Left cardiac atrium (tissue), 4 donors: ENCODE results near the gene PPP1R3F. TPM values are rescaled to one million over a fixed set of nuclear protein-coding genes. Genes with fewer than 3 reads are reported as not detected.

Experiments used
- ATAC-seq, 2 donors: fragments of 200-7000 bp; cut with Tn5 transposase; one replicate each; pipeline ENCODE4 v1.9.1; 2020; ENCODE audit warnings: mild to moderate bottlenecking in 2 of 2, moderate library complexity in 2 of 2
- DNase-seq: peaks from one replicate; pipeline ENCODE4 v3.0.0-alpha.2; 2020
- intact Hi-C, 2 donors: fragments of 100-400 bp; cut with DNase I; formaldehyde crosslinking; loops; one replicate each; pipeline versions ENCODE4 v1.14.1 to v1.15.1; 2022 to 2023
- long read RNA-seq: library from polyadenylated mRNA; unstranded; transcript quantifications from one replicate; pipeline ENCODE4 v2.0.0, GENCODE V29; 2021
- total RNA-seq, 2 donors: library from RNA; stranded (reverse); fragmentation: NEBNext Ultra II Directional; extraction: Animal tissue kit (Norgen Biotek cat#: 25700); gene quantifications; one replicate each; pipeline ENCODE4 v1.2.1, GENCODE V29; 2021
- donor health status: DM: no; HTN: yes; CAD: no.
- donor health status: DM: no; HTN: yes; CAD: no; lungs with severe emphysema.
- donor health status: DM: yes; HTN: yes; CAD: no.
- donor health status: Dilated cardiomyopathy.

PPP1R3F gene
- 10 to 100 TPM; 17.5 to 22.5 TPM for total RNA-seq
- long read RNA-seq, partial matches to known transcripts, result 6 of 8 reads
- long read RNA-seq, other reads (novel, unspliced or antisense), result 1 of 8 reads

- intact Hi-C loops, result loop anchor here in 1 of 2 donors (10.0 kb wide), 1 partner anchor 115 kb away; no protein-coding TSS in a partner anchor
- DNase-seq, result no peak
- ATAC-seq, result peak; percentile 15 to 38
Observed at GRCh38 chrX:49269767-49270248, at the start of gene PPP1R3F. Gene PPP1R3F (plus strand): TSS chrX:49269793. CDS start chrX:49269870, 77 bp downstream.

GRCh38 chrX:49220100-49220499 is 49.5 kb upstream of the PPP1R3F start:
- intact Hi-C loops, result no loop called here
- DNase-seq, result no peak
- no peak for ATAC-seq

GRCh38 chrX:49221868-49222267 is 47.7 kb upstream of the PPP1R3F start:
- DNase-seq (no peak), ATAC-seq (no peak)
- intact Hi-C loops, result no loop called here

GRCh38 chrX:49225858-49226257 is 43.7 kb upstream of the PPP1R3F start:
- ATAC-seq, result no peak
- DNase-seq, result no peak
- intact Hi-C loops, result no loop called here

GRCh38 chrX:49226946-49227345 is 42.6 kb upstream of the PPP1R3F start:
- intact Hi-C loops, result no loop called here
- DNase-seq (no peak), ATAC-seq (no peak)

- intact Hi-C loops, result no loop called here
- DNase-seq (no peak), ATAC-seq (no peak)
Observed at GRCh38 chrX:49227726-49228125, 41.9 kb upstream of the PPP1R3F start.

- no peak for ATAC-seq
- intact Hi-C loops, result no loop called here
Observed at GRCh38 chrX:49228185-49228584, 41.4 kb upstream of the PPP1R3F start.

GRCh38 chrX:49230500-49231232 is 38.9 kb upstream of the PPP1R3F start:
- intact Hi-C loops, result no loop called here
- ATAC-seq, result peak; percentile 64 to 87
- DNase-seq, result peak; percentile 86

More at GRCh38 chrX:49228185-49228584, 41.4 kb upstream of the PPP1R3F start:
- no peak for DNase-seq

- DNase-seq, result no peak
- no peak for ATAC-seq
- intact Hi-C loops, result no loop called here
Observed at GRCh38 chrX:49231333-49232000, 38.1 kb upstream of the PPP1R3F start.

GRCh38 chrX:49232525-49232924 is 37.1 kb upstream of the PPP1R3F start:
- DNase-seq, result no peak
- intact Hi-C loops, result no loop called here
- no peak for ATAC-seq

GRCh38 chrX:49233176-49233575 is 36.4 kb upstream of the PPP1R3F start, which contains the start of gene CACNA1F:
Gene CACNA1F (minus strand): TSS chrX:49233340. CDS start chrX:49233309, 31 bp downstream.
- ATAC-seq, result no peak
- DNase-seq, result no peak
- intact Hi-C loops, result no loop called here

GRCh38 chrX:49233887-49234555 is 35.6 kb upstream of the PPP1R3F start:
- no peak for ATAC-seq
- DNase-seq, result no peak
- intact Hi-C loops, result no loop called here

GRCh38 chrX:49237060-49237459 is 32.5 kb upstream of the PPP1R3F start:
- ATAC-seq, result peak in 1 of 2 donors; percentile 24
- no peak for DNase-seq
- intact Hi-C loops, result no loop called here

- intact Hi-C loops, result no loop called here
- DNase-seq, result no peak
- no peak for ATAC-seq
Observed at GRCh38 chrX:49238735-49239134, 30.9 kb upstream of the PPP1R3F start.

GRCh38 chrX:49242545-49243066 is 27.0 kb upstream of the PPP1R3F start:
- DNase-seq (no peak), ATAC-seq (no peak)
- intact Hi-C loops, result no loop called here

- ATAC-seq (no peak), DNase-seq (no peak)
- intact Hi-C loops, result no loop called here
Observed at GRCh38 chrX:49243166-49243565, 26.4 kb upstream of the PPP1R3F start.

GRCh38 chrX:49244207-49244606 is 25.4 kb upstream of the PPP1R3F start:
- ATAC-seq (no peak), DNase-seq (no peak)
- intact Hi-C loops, result no loop called here

GRCh38 chrX:49246541-49246940 is 23.1 kb upstream of the PPP1R3F start:
- DNase-seq (no peak), ATAC-seq (no peak)
- intact Hi-C loops, result no loop called here

GRCh38 chrX:49247346-49247745 is 22.2 kb upstream of the PPP1R3F start:
- intact Hi-C loops, result no loop called here
- DNase-seq, result no peak
- no peak for ATAC-seq
